ENCODE data around the gene STX8. TPM values are rescaled to one million over a fixed set of nuclear protein-coding genes. Genes with fewer than 3 reads are reported as not detected.

STX8 gene
- total RNA-seq, 1 donor from 2014 or later = 54.8 TPM

- peak; percentile 9 for DNase-seq (ENCODE audit: low read depth)
- no peak overlapping the region for H3K27ac ChIP-seq (ENCODE audit: low read depth, low read length)
- peaks cover 12% of the 10 kb centered on the region for H3K9me3 Mint-ChIP-seq (ENCODE audit: unreplicated experiment)
These were observed 244.1 kb downstream of the STX8 start for GRCh38 chr17:9331279-9332131.

GRCh38 chr17:9330611-9331271 is 244.9 kb downstream of the STX8 start:
- Mint-ChIP-seq H3K4me1 (ENCODE audit: low read depth, unreplicated experiment) (peaks cover 6% of the 10 kb centered on the region), H3K27me3 (ENCODE audit: low read depth, unreplicated experiment) (no peaks in the 10 kb centered on the region), H3K27ac (ENCODE audit: unreplicated experiment) (no peak overlapping the region), H3K4me3 (ENCODE audit: unreplicated experiment) (no peak overlapping the region), H3K36me3 (ENCODE audit: low read depth, unreplicated experiment) (peaks cover 1% of the 10 kb centered on the region), H3K9me3 (ENCODE audit: unreplicated experiment) (peaks cover 12% of the 10 kb centered on the region)
- Histone ChIP-seq H3K27me3 (ENCODE audit: insufficient read depth, low read length) (no peaks in the 10 kb centered on the region), H3K79me2 (ENCODE audit: insufficient read depth, low read length) (no peaks in the 10 kb centered on the region), H4K20me1 (ENCODE audit: insufficient read depth, low read length) (no peaks in the 10 kb centered on the region), H3K36me3 (ENCODE audit: insufficient read depth, low read length) (no peaks in the 10 kb centered on the region), H3K9ac (ENCODE audit: low read length) (no peak overlapping the region), H3K4me1 (ENCODE audit: insufficient read depth, low read length) (peaks cover 10% of the 10 kb centered on the region), H2AFZ (ENCODE audit: low read depth, low read length) (peak overlapping the region; percentile 26), H3K4me3 (ENCODE audit: insufficient read depth, low read depth, low read length) (no peak overlapping the region), H3K4me2 (ENCODE audit: low read length) (peak overlapping the region; percentile 53), H3K27ac (ENCODE audit: low read depth, low read length) (no peak overlapping the region), H3K9me3 (ENCODE audit: insufficient read depth, low read depth, low read length) (peaks cover 8% of the 10 kb centered on the region)
- TF ChIP-seq CTCF (IDR thresholded peaks at IDR 0.05; ENCODE audit: insufficient read depth, low read depth, low read length) = no peak
- TF ChIP-seq EZH2 (IDR thresholded peaks at IDR 0.05; ENCODE audit: insufficient read depth, low read length) = no peak
- DNase-seq (ENCODE audit: low read depth) (no peak), FAIRE-seq (no peak)

More at GRCh38 chr17:9331279-9332131, 244.1 kb downstream of the STX8 start:
- H3K9me3 ChIP-seq (ENCODE audit: insufficient read depth, low read depth, low read length) = peaks cover 8% of the 10 kb centered on the region
- H3K4me3 ChIP-seq (ENCODE audit: insufficient read depth, low read depth, low read length) = no peak overlapping the region
- FAIRE-seq = no peak
- no peak for TF ChIP-seq EZH2 (IDR thresholded peaks at IDR 0.05; ENCODE audit: insufficient read depth, low read length)
- no peak for TF ChIP-seq CTCF (IDR thresholded peaks at IDR 0.05; ENCODE audit: insufficient read depth, low read depth, low read length)
- Mint-ChIP-seq H3K36me3 (ENCODE audit: low read depth, unreplicated experiment) (peaks cover 1% of the 10 kb centered on the region), H3K27ac (ENCODE audit: unreplicated experiment) (peak overlapping the region; percentile 50), H3K27me3 (ENCODE audit: low read depth, unreplicated experiment) (no peaks in the 10 kb centered on the region), H3K4me1 (ENCODE audit: low read depth, unreplicated experiment) (peaks cover 6% of the 10 kb centered on the region), H3K4me3 (ENCODE audit: unreplicated experiment) (no peak overlapping the region)
- H3K9ac ChIP-seq (ENCODE audit: low read length) = no peak overlapping the region
- no peaks in the 10 kb centered on the region for H4K20me1 ChIP-seq (ENCODE audit: insufficient read depth, low read length)
- H2AFZ ChIP-seq (ENCODE audit: low read depth, low read length) = peak overlapping the region; percentile 36
- H3K4me2 ChIP-seq (ENCODE audit: low read length) = peak overlapping the region; percentile 70
- H3K4me1 ChIP-seq (ENCODE audit: insufficient read depth, low read length) = peaks cover 10% of the 10 kb centered on the region
- H3K79me2 ChIP-seq (ENCODE audit: insufficient read depth, low read length) = no peaks in the 10 kb centered on the region
- no peaks in the 10 kb centered on the region for H3K36me3 ChIP-seq (ENCODE audit: insufficient read depth, low read length)
- no peaks in the 10 kb centered on the region for H3K27me3 ChIP-seq (ENCODE audit: insufficient read depth, low read length)

Data from astrocyte (in vitro differentiated cells and primary cell).